ENCODE data around the gene GKN1.

GKN1 gene

GRCh38 chr2:69018678-69019095 lies 44.3 kb downstream of the GKN1 start:
- TF ChIP-seq ZNF664 (tag by site-specific recombination; IDR thresholded peaks at IDR 0.05) (peak; percentile 81), ZNF138 (tag by site-specific recombination; IDR thresholded peaks at IDR 0.05; ENCODE audit: borderline replicate concordance) (no peak)
- Histone ChIP-seq H3K4me3 (ENCODE audit: low read depth, low read length) (no peak overlapping the region), H3K27ac (ENCODE audit: extremely low read depth, low read depth, low read length) (no peak overlapping the region), H3K36me3 (ENCODE audit: control insufficient read depth in 2 of 2, insufficient read depth in 1 of 2, low read length in 2 of 2) (no peaks in the 10 kb centered on the region), H3K4me1 (ENCODE audit: control insufficient read depth, insufficient read depth, low read length) (peaks cover 7% of the 10 kb centered on the region; the same call in 1 of the 2 replicates), H3K9me3 (ENCODE audit: control insufficient read depth, insufficient read depth, low read depth, low read length) (no peaks in the 10 kb centered on the region)
- ChIA-PET CTCF (no interaction called here), POLR2A (no interaction called here)

- TF ChIP-seq HOXC10 (CRISPR knock-in tag; IDR thresholded peaks at IDR 0.05) (no peak), KLF9 (tag by site-specific recombination; IDR thresholded peaks at IDR 0.05; ENCODE audit: low read depth) (no peak), ZNF585B (tag by site-specific recombination; IDR thresholded peaks at IDR 0.05) (no peak), ZNF311 (tag by site-specific recombination; IDR thresholded peaks at IDR 0.05; ENCODE audit: borderline replicate concordance) (no peak), ZNF280D (tag by site-specific recombination; IDR thresholded peaks at IDR 0.05) (no peak), ZNF350 (tag by site-specific recombination; IDR thresholded peaks at IDR 0.05) (no peak), ZNF114 (tag by site-specific recombination; IDR thresholded peaks at IDR 0.05) (no peak)
- Histone ChIP-seq H3K4me3 (ENCODE audit: low read depth, low read length) (no peak overlapping the region), H3K36me3 (ENCODE audit: control insufficient read depth in 2 of 2, insufficient read depth in 1 of 2, low read length in 2 of 2) (no peaks in the 10 kb centered on the region), H3K27ac (ENCODE audit: extremely low read depth, low read depth, low read length) (no peak overlapping the region), H3K9me3 (ENCODE audit: control insufficient read depth, insufficient read depth, low read depth, low read length) (no peaks in the 10 kb centered on the region), H3K4me1 (ENCODE audit: control insufficient read depth, insufficient read depth, low read length) (peaks cover 7% of the 10 kb centered on the region; the same call in 1 of the 2 replicates)
- ChIA-PET POLR2A (no interaction called here), CTCF (interaction anchor here (0.7 kb wide), 1 partner anchor 8 kb away, joined by 4 read pairs; no protein-coding TSS in a partner anchor)
Measured at GRCh38 chr2:69020496-69021426, 46.3 kb downstream of the GKN1 start.

- H3K27ac ChIP-seq (ENCODE audit: extremely low read depth, low read depth, low read length) = no peak overlapping the region
- no peak overlapping the region for H3K4me3 ChIP-seq (ENCODE audit: low read depth, low read length)
- peaks cover 7% of the 10 kb centered on the region; the same call in 1 of the 2 replicates for H3K4me1 ChIP-seq (ENCODE audit: control insufficient read depth, insufficient read depth, low read length)
- no peaks in the 10 kb centered on the region for H3K9me3 ChIP-seq (ENCODE audit: control insufficient read depth, insufficient read depth, low read depth, low read length)
- ChIA-PET POLR2A (no interaction called here), CTCF (interaction anchor here (1.0 to 2.3 kb wide), 2 partner anchors 9 to 285 kb away, joined by 5 to 10 read pairs; partner anchors contain the start of gene ANTXR1)
- no peaks in the 10 kb centered on the region for H3K36me3 ChIP-seq (ENCODE audit: control insufficient read depth in 2 of 2, insufficient read depth in 1 of 2, low read length in 2 of 2)
- no peak for TF ChIP-seq ZNF26 (tag by site-specific recombination; IDR thresholded peaks at IDR 0.05)
Measured at GRCh38 chr2:69021727-69022126, 47.3 kb downstream of the GKN1 start.

- Histone ChIP-seq H3K4me1 (ENCODE audit: control insufficient read depth, insufficient read depth, low read length) (peaks cover 7% of the 10 kb centered on the region; the same call in 1 of the 2 replicates), H3K36me3 (ENCODE audit: control insufficient read depth in 2 of 2, insufficient read depth in 1 of 2, low read length in 2 of 2) (no peaks in the 10 kb centered on the region), H3K9me3 (ENCODE audit: control insufficient read depth, insufficient read depth, low read depth, low read length) (no peaks in the 10 kb centered on the region), H3K4me3 (ENCODE audit: low read depth, low read length) (no peak overlapping the region), H3K27ac (ENCODE audit: extremely low read depth, low read depth, low read length) (no peak overlapping the region)
- ChIA-PET POLR2A (no interaction called here), CTCF (interaction anchor here (1.0 to 2.3 kb wide), 2 partner anchors 10 to 285 kb away, joined by 5 to 10 read pairs; partner anchors contain the start of gene ANTXR1)
- TF ChIP-seq ZNF202 (tag by site-specific recombination; IDR thresholded peaks at IDR 0.05; ENCODE audit: borderline replicate concordance) (no peak), REST (tag by site-specific recombination; IDR thresholded peaks at IDR 0.05) (no peak), KLF1 (tag by site-specific recombination; IDR thresholded peaks at IDR 0.05) (no peak), ZNF645 (tag by site-specific recombination; IDR thresholded peaks at IDR 0.05) (no peak), MZF1 (tag by site-specific recombination; IDR thresholded peaks at IDR 0.05; ENCODE audit: borderline replicate concordance) (no peak), ZNF529 (tag by site-specific recombination; IDR thresholded peaks at IDR 0.05; ENCODE audit: insufficient replicate concordance) (no peak)
Measured at GRCh38 chr2:69022548-69022947, 48.1 kb downstream of the GKN1 start.

Measured in HEK293 (cell line).